ENCODE data around the gene CPA3. TPM values are rescaled to one million over a fixed set of nuclear protein-coding genes. Genes with fewer than 3 reads are reported as not detected.
A peak's percentile ranks its signal among the peaks of the same experiment; 100 is the strongest.

Gene CPA3, protein sequence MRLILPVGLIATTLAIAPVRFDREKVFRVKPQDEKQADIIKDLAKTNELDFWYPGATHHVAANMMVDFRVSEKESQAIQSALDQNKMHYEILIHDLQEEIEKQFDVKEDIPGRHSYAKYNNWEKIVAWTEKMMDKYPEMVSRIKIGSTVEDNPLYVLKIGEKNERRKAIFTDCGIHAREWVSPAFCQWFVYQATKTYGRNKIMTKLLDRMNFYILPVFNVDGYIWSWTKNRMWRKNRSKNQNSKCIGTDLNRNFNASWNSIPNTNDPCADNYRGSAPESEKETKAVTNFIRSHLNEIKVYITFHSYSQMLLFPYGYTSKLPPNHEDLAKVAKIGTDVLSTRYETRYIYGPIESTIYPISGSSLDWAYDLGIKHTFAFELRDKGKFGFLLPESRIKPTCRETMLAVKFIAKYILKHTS
- not detected in 2 replicates for total RNA-seq (2012; rRNA removed)

DNA sequence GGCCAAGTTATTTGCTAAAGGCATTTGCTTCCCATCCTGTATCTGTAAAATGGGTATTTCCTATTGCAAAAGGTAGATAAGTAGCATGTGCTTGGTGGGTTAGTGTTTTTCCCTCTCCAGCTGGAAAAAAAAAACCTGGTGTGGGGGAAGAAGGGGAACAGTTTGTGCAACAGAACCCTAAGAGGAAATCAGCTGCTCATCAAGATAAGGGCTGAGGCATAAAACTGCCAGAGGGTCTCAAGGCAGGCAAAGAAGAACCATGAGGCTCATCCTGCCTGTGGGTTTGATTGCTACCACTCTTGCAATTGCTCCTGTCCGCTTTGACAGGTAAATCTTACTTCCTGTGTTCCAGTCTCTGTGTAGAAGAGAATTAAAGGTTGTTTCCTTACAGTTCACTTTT is at the start of gene CPA3:
Gene CPA3, plus strand, starts transcription at position 248 of the 400 bp plus-strand sequence. Its CDS starts 12 bp downstream, at position 260.
- Histone ChIP-seq H3K4me1 (ENCODE audit: control insufficient read depth, insufficient read depth, low read length) (no peaks in the 10 kb centered on the region), H3K4me3 (ENCODE audit: low read length) (no peak within 1 kb of the TSS), H3K36me3 (ENCODE audit: insufficient read depth, low read length) (no peaks in the 10 kb centered on the region)

DNA sequence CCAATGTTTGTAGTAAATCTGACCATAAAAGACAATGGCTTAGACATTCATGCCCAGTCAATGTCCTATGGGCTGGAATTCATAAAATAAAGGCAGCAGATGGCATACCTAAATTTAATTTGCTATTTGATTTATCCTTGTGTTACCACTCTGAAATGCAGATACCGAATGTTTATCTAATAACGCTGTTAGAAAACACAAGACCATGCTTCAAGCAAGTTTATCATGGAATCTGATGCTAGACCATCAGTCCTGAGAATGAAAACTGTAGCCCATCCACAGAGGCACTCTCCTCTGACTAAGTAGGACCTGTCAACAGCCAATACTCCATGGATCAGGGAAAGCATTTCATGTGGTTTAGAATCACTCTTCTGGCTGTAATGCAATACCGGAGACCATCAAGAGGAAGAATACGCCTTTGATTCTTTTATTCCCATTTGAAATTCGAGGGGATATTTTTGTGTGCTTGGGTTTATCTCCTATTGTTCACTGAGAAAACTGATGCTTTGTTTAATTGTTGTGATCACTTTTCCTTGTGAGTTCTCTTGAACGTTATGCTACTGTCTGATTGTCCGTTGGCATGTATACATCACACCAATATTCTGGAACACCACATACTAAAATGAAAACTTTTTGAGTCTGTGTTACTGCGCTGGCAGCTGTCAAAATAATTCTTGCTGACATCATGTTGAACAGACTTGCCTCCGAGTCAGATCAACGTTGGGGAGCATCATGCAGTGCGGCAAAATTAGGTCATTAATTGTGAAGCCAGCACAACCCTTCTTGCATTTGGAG is 49.6 kb upstream of the CPA3 start:
- peak overlapping the region; percentile 19 for H3K4me3 ChIP-seq (ENCODE audit: low read length)
- H3K4me2 ChIP-seq (ENCODE audit: low read length), result peak overlapping the region; percentile 48
- no peaks in the 10 kb centered on the region for H3K9me3 ChIP-seq (replicated peaks; ENCODE audit: low read length)
- H3K9ac ChIP-seq (ENCODE audit: low read depth, low read length), result no peak overlapping the region
- H3K27me3 ChIP-seq (ENCODE audit: control insufficient read depth, insufficient read depth, low read length), result no peaks in the 10 kb centered on the region
- H3K4me1 ChIP-seq (ENCODE audit: control insufficient read depth, insufficient read depth, low read length), result peaks cover 6% of the 10 kb centered on the region
- H3K36me3 ChIP-seq (ENCODE audit: insufficient read depth, low read length), result no peaks in the 10 kb centered on the region

More for the DNA sequence above, at the start of gene CPA3:
- no peak within 1 kb of the TSS for H3K9ac ChIP-seq (ENCODE audit: low read depth, low read length)
- H3K9me3 ChIP-seq (replicated peaks; ENCODE audit: low read length), result no peaks in the 10 kb centered on the region
- no peak within 1 kb of the TSS for H3K4me2 ChIP-seq (ENCODE audit: low read length)
- no peaks in the 10 kb centered on the region for H3K27me3 ChIP-seq (ENCODE audit: control insufficient read depth, insufficient read depth, low read length)

DNA sequence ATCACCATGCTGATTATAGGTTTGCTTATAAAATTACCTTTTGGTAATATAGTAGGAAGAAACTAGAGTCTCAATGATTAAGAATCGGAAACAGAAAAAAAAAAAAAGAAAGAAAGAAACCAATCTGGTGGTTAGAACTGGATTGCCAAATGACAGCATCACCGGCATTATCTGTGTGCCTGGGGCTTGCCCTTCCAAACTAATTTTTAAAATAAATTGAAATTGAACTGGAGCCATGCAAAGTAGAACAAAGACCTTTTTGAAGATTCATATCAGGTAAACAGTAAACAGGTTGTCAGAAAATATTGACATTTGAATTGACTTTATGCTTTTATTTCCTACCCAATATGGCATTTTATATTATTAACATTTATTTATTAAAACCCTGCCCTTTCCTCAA is 48.7 kb upstream of the CPA3 start:
- Histone ChIP-seq H3K36me3 (ENCODE audit: insufficient read depth, low read length) (no peaks in the 10 kb centered on the region), H3K9ac (ENCODE audit: low read depth, low read length) (no peak overlapping the region), H3K27me3 (ENCODE audit: control insufficient read depth, insufficient read depth, low read length) (no peaks in the 10 kb centered on the region)

DNA sequence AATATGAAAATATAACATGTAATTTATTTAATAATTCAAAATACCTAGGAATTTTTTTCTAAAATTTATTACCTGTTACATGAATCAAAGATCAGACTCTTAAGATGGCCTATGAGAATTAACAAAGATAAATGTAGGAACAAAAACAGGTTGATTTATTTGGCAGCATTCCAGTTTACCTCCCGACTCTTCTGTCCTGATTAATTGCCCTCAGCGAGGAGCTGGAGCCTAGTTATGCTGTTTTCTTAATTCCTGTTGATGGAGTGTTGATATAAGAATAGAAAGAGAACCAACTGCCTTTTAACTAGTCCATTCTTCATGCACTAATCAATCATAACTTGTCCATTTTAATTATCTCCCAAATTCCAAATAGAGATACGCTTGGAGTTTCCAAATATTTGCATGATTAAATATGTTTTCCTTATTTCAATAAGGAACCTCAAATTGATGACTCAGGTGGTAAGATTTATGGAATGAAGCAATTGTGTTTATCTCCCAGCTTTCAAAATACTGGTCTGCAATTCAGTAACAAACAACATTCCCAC is 48.0 kb upstream of the CPA3 start:
- Histone ChIP-seq H3K4me2 (ENCODE audit: low read length) (no peak overlapping the region), H3K4me3 (ENCODE audit: low read length) (no peak overlapping the region), H3K9me3 (replicated peaks; ENCODE audit: low read length) (no peaks in the 10 kb centered on the region)

More for the DNA sequence above, 48.7 kb upstream of the CPA3 start:
- Histone ChIP-seq H3K4me3 (ENCODE audit: low read length) (no peak overlapping the region), H3K4me2 (ENCODE audit: low read length) (no peak overlapping the region), H3K9me3 (replicated peaks; ENCODE audit: low read length) (no peaks in the 10 kb centered on the region), H3K4me1 (ENCODE audit: control insufficient read depth, insufficient read depth, low read length) (peaks cover 6% of the 10 kb centered on the region)

DNA sequence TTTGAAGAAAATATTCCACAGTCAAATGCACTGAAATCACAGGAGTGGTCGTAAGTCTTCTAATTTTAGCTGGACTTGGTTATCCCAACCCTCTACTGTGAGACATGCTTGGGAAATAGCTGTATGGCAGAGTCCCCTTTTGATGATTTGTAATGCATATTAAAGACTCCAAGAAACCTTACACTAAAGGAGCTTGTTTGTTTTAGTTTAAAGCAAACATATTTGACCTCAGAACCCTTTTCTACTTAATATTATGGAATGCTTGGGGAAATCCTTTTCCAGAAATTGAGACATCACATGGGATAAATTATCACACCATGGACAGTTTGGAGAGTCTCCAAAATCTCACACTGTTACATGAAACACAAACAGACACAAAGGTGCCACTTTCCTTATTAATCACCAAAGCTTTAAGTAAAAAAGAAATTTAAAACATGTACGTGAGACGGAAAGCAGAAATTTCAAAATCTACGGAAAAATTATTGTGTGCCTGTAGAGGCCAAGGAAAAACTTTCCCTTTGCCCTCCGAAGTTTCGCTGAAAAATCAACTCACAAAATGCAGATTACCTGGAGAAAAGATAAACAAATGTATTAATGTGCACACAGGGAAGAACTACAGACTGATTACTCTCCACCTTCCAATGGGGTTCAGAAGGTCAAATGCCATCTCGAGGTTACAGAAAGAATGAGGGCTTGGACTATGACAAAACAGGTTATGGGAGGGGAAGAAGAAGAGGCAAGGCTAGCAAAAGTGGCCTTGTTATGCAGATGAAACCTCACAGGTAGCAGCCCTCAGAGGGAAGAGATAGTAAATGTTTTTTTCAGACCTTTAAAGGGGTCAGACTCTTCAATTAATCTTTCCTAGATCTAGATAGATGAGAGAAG is 44.5 kb upstream of the CPA3 start:
- Histone ChIP-seq H3K27me3 (ENCODE audit: control insufficient read depth, insufficient read depth, low read length) (no peaks in the 10 kb centered on the region), H3K36me3 (ENCODE audit: insufficient read depth, low read length) (no peaks in the 10 kb centered on the region), H3K9me3 (replicated peaks; ENCODE audit: low read length) (no peaks in the 10 kb centered on the region), H3K4me2 (ENCODE audit: low read length) (no peak overlapping the region), H3K4me1 (ENCODE audit: control insufficient read depth, insufficient read depth, low read length) (peaks cover 2% of the 10 kb centered on the region), H3K9ac (ENCODE audit: low read depth, low read length) (no peak overlapping the region), H3K4me3 (ENCODE audit: low read length) (no peak overlapping the region)

More for the DNA sequence above, 48.0 kb upstream of the CPA3 start:
- Histone ChIP-seq H3K27me3 (ENCODE audit: control insufficient read depth, insufficient read depth, low read length) (no peaks in the 10 kb centered on the region), H3K9ac (ENCODE audit: low read depth, low read length) (no peak overlapping the region), H3K4me1 (ENCODE audit: control insufficient read depth, insufficient read depth, low read length) (peaks cover 6% of the 10 kb centered on the region), H3K36me3 (ENCODE audit: insufficient read depth, low read length) (no peaks in the 10 kb centered on the region)

DNA sequence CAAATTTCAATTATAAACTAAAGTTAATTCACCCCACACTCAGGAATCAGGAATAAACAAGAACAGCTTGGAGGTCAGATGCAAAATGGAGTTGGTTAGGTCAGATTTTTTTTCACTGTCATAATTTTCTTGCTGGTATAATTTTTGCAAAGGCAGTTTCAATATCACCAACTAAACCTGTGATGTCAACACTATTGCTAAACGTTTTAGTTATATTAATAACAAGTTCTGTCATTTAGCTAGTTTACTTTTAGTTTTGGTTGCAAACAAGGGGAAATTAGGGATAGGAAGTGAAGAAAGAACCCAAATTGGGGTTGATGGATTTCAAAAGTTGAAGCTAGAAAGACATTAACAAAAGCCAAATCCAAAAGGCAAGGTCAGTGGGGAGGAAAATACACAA is 42.1 kb upstream of the CPA3 start:
- no peaks in the 10 kb centered on the region for H3K9me3 ChIP-seq (replicated peaks; ENCODE audit: low read length)
- no peak overlapping the region for H3K4me3 ChIP-seq (ENCODE audit: low read length)
- H3K9ac ChIP-seq (ENCODE audit: low read depth, low read length), result no peak overlapping the region
- no peak overlapping the region for H3K4me2 ChIP-seq (ENCODE audit: low read length)
- H3K27me3 ChIP-seq (ENCODE audit: control insufficient read depth, insufficient read depth, low read length), result no peaks in the 10 kb centered on the region
- no peaks in the 10 kb centered on the region for H3K4me1 ChIP-seq (ENCODE audit: control insufficient read depth, insufficient read depth, low read length)
- no peaks in the 10 kb centered on the region for H3K36me3 ChIP-seq (ENCODE audit: insufficient read depth, low read length)

DNA sequence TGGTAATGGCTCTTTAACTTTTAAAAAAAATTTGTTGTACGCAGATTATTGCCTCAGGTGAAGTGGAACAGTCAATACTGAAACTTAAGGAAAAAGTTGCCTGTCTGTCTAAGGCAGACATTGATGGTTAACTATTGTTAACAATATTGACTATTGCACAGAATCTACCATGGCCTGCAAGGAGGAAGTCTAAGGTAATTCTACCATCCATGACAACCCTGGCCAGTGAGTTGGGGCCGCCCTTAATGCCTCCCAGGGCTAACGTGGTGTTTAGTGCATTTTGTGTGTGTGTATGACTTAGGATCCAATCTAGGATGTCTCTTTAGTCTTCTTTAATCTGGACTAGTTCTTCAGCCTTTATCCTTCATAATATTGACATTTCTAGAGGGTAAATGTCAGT is 39.6 kb upstream of the CPA3 start:
- Histone ChIP-seq H3K36me3 (ENCODE audit: insufficient read depth, low read length) (no peaks in the 10 kb centered on the region), H3K4me2 (ENCODE audit: low read length) (no peak overlapping the region), H3K4me1 (ENCODE audit: control insufficient read depth, insufficient read depth, low read length) (no peaks in the 10 kb centered on the region)

DNA sequence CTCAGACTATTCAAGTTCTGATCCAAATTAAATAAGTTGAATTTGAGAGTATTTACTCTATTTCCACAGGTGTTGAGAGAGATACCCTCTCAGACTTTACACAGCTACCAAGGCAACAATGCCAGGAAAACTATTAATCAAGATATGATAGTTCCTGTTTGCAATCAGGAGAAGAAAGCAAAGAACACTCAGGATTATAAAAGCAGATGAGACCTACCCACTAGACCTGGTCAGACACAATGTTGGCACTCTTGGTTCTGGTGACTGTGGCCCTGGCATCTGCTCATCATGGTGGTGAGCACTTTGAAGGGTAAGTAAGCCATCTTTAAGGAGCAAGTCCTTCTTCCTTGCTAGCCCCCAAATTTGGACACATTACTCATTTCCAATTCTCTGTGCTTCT is 37.5 kb upstream of the CPA3 start, which contains the start of gene CPB1:
Gene CPB1, plus strand, starts transcription at position 227 of the 400 bp plus-strand sequence. Its CDS starts 13 bp downstream, at position 240.
- no peaks in the 10 kb centered on the region for H3K27me3 ChIP-seq (ENCODE audit: control insufficient read depth, insufficient read depth, low read length)
- no peaks in the 10 kb centered on the region for H3K9me3 ChIP-seq (replicated peaks; ENCODE audit: low read length)
- no peak within 1 kb of the TSS for H3K4me3 ChIP-seq (ENCODE audit: low read length)
- H3K4me2 ChIP-seq (ENCODE audit: low read length), result no peak within 1 kb of the TSS
- H3K36me3 ChIP-seq (ENCODE audit: insufficient read depth, low read length), result no peaks in the 10 kb centered on the region
- no peaks in the 10 kb centered on the region for H3K4me1 ChIP-seq (ENCODE audit: control insufficient read depth, insufficient read depth, low read length)
- H3K9ac ChIP-seq (ENCODE audit: low read depth, low read length), result no peak within 1 kb of the TSS

More for the DNA sequence above, 39.6 kb upstream of the CPA3 start:
- Histone ChIP-seq H3K9me3 (replicated peaks; ENCODE audit: low read length) (no peaks in the 10 kb centered on the region), H3K4me3 (ENCODE audit: low read length) (no peak overlapping the region), H3K9ac (ENCODE audit: low read depth, low read length) (no peak overlapping the region), H3K27me3 (ENCODE audit: control insufficient read depth, insufficient read depth, low read length) (no peaks in the 10 kb centered on the region)

DNA sequence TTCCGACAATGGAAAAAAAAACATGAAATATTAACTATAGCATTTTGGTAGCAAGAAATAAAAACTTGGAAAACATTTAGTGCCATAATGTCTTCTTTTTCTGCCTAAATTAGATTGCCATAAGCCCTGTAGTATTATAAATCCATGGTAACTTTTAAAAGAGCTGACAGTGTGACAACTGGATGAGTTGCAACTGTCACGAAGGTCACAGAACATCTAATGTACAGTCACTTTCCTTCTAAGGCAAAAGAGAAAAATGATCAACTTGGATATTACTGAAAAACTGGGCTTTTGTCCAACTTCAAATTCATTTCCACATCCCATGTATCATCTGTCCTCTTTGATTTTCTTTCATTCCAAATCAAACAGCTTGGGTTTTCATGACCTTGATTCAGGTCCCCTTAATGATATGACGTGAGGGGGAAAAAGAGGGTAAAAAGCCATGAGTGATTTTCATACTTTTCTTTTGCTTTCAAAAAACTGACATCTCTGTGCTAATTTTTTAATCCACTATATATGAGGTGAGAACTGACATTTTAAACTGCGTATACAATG is 36.9 kb upstream of the CPA3 start:
- Histone ChIP-seq H3K4me1 (ENCODE audit: control insufficient read depth, insufficient read depth, low read length) (no peaks in the 10 kb centered on the region), H3K4me2 (ENCODE audit: low read length) (no peak overlapping the region), H3K9me3 (replicated peaks; ENCODE audit: low read length) (no peaks in the 10 kb centered on the region), H3K27me3 (ENCODE audit: control insufficient read depth, insufficient read depth, low read length) (no peaks in the 10 kb centered on the region), H3K4me3 (ENCODE audit: low read length) (no peak overlapping the region), H3K9ac (ENCODE audit: low read depth, low read length) (no peak overlapping the region), H3K36me3 (ENCODE audit: insufficient read depth, low read length) (no peaks in the 10 kb centered on the region)

DNA sequence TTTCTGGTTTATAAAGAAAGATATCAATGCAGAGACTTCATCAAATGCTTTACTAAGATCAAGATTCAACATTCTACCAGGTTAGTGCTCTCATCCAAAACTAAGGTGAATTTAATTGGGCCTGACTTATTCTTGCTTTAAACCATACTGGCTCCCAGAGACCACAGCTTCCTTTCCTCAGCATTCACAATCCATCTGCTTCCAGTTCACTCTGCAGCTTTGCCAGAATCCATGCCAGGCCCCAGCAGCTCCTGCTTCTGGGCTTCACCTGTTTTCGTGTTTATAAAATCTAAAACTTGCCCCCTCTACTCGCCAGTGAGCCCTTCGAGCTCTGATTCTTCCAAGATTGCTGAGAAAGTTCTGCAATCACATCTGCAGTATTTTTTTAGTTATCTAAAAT is 35.2 kb upstream of the CPA3 start:
- H3K9me3 ChIP-seq (replicated peaks; ENCODE audit: low read length), result no peaks in the 10 kb centered on the region
- H3K9ac ChIP-seq (ENCODE audit: low read depth, low read length), result no peak overlapping the region
- no peak overlapping the region for H3K4me2 ChIP-seq (ENCODE audit: low read length)
- no peaks in the 10 kb centered on the region for H3K36me3 ChIP-seq (ENCODE audit: insufficient read depth, low read length)
- H3K4me1 ChIP-seq (ENCODE audit: control insufficient read depth, insufficient read depth, low read length), result no peaks in the 10 kb centered on the region
- H3K4me3 ChIP-seq (ENCODE audit: low read length), result no peak overlapping the region
- H3K27me3 ChIP-seq (ENCODE audit: control insufficient read depth, insufficient read depth, low read length), result no peaks in the 10 kb centered on the region

Data from skeletal muscle satellite cell (primary cell).